H1 (cell line): ENCODE measurements around the gene RIPOR2. TPM values are rescaled to one million over a fixed set of nuclear protein-coding genes. Genes with fewer than 3 reads are reported as not detected.

Experiments
- CTBP2 ChIP-seq: IDR thresholded peaks from 2 replicates; pipeline ENCODE4 v1.7.0; 2011; ENCODE audit warnings: borderline replicate concordance, mild to moderate bottlenecking, moderate library complexity, mixed read lengths, low read length; ENCODE audit not compliant: insufficient read depth, insufficient read length
- EZH2 ChIP-seq: fragments of 200-600 bp; sonication (generic); IDR thresholded peaks from 2 replicates; pipeline ENCODE4 v1.7.1; 2012; ENCODE audit warnings: low read depth, mild to moderate bottlenecking, moderate library complexity, low read length, inconsistent platforms; ENCODE audit not compliant: severe bottlenecking
- KDM5A ChIP-seq: fragments of 200-600 bp; IDR thresholded peaks from 2 replicates; pipeline ENCODE4 v1.7.1; 2012; ENCODE audit warnings: mild to moderate bottlenecking, low read length, inconsistent platforms, mixed read lengths
- RNF2 ChIP-seq: fragments of 200-900, 300-1000 bp; sonication (generic); IDR thresholded peaks from 2 replicates; pipeline ENCODE4 v1.7.1; 2016; ENCODE audit warnings: borderline replicate concordance, low read depth, mild to moderate bottlenecking, antibody characterized with exemption, low read length; ENCODE audit not compliant: poor library complexity, severe bottlenecking; ENCODE audit errors: missing control alignments
- ZNF274 ChIP-seq: IDR thresholded peaks from 2 replicates; pipeline ENCODE4 v1.7.0; 2012; ENCODE audit warnings: low read length, borderline replicate concordance; ENCODE audit errors: extremely low read depth
- polyA plus RNA-seq, 7 experiments: library from polyadenylated mRNA; depleted of rRNA in 3 of 7; stranded (reverse) in 5 of 7; unstranded in 2 of 7; fragments of >200 nt in 5 of 7; fragments of 200-250 nt in 2 of 7; gene quantifications; 1 replicate in 5 of 7; 2 replicates in 1 of 7; 4 replicates in 1 of 7; pipeline versions ENCODE4 v1.2.1 to v1.2.3, GENCODE V29; 2011 to 2013; ENCODE audit warnings: missing spikeins in 2 of 7, mixed read lengths in 2 of 7
- total RNA-seq: library from RNA; stranded (reverse); fragmentation: NEBNext Ultra II Directional; extraction: Animal tissue kit (Norgen Biotek cat#: 25700); gene quantifications from 2 replicates; pipeline ENCODE4 v1.2.1, GENCODE V29; 2021
- TF ChIP-seq, protein P1 (sequence below): IDR thresholded peaks from 2 replicates; pipeline ENCODE4 v1.6.1; 2012; ENCODE audit warnings: inconsistent platforms
- TF ChIP-seq, protein P2 (sequence below): IDR thresholded peaks from 2 replicates; pipeline ENCODE4 v1.6.1; 2012; ENCODE audit warnings: inconsistent platforms

Gene RIPOR2
- total and polyA plus RNA-seq, 2 of the 8 experiments (the other 6 are each of a cell fraction or from before 2014, with no cell fraction given): 16.7 to 45.6 TPM

DNA sequence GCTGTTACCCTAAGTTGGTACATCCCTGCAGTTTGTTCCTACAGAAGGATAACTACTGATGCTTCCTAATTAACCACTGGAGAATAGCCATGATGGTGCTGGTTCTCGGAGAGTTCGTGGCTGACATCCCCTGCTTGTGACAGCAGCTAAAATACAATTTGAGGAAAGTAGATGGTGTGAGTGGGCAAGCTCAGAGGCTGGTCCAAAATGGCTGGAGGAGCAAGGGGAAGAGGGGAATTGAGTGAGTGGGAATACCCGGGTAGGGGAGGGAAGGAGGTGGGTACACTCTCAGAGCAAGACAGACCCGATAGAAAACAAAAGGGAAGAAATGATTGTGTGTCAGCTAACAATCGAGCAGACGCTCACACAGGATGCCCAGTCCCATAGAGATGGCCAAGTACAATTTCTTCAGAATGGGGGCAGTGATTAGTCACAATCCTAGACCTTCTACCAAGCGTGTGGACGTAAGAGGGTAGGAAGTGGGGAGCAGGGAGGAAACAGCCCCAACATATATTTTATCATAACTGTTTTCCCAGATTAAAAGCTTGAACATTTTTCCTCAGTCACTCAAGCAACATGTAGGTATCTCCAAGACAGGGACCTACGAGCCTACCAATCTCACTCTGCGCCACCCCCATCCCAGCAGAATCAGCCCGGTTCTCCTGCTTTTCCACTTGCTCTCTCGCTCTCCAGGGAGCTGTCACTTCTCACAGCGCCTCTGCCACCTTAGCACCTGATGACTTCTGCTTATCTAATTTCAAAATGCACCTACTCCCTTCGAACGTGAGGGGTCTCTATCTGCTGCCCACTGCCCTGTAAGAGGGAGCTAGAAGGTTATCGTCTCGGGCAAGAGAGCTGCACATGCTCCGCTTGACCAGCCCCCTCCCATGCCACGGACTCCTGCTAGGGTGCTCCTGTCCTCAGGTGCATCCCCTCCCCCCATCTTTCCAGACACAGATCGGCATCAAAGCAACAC is 26.2 kb downstream of the RIPOR2 start (continued):
- TF ChIP-seq, protein P1, sequence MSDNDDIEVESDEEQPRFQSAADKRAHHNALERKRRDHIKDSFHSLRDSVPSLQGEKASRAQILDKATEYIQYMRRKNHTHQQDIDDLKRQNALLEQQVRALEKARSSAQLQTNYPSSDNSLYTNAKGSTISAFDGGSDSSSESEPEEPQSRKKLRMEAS: peak; percentile 26; the same call in 1 of the 2 replicates
- TF ChIP-seq EZH2 (no peak), CTBP2 (no peak), ZNF274 (no peak), KDM5A (no peak), RNF2 (no peak)
- TF ChIP-seq, protein P2, sequence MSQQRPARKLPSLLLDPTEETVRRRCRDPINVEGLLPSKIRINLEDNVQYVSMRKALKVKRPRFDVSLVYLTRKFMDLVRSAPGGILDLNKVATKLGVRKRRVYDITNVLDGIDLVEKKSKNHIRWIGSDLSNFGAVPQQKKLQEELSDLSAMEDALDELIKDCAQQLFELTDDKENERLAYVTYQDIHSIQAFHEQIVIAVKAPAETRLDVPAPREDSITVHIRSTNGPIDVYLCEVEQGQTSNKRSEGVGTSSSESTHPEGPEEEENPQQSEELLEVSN: no peak
- TF ChIP-seq, all 59 proteins: peak for 4
